Keratinocyte (primary cell): ENCODE results near the gene NFATC4. TPM values are rescaled to one million over a fixed set of nuclear protein-coding genes. Genes with fewer than 3 reads are reported as not detected.

Source experiments
- DNase-seq: peaks from one replicate; pipeline ENCODE4 v3.0.0-alpha.2; 2011; ENCODE audit warnings: low read depth, missing footprints, low spot score
- FAIRE-seq: peaks from 2 replicates; lab custom pipeline; 2011; peaks lifted over from hg19 to GRCh38; lab: Jason Lieb, UNC
- H2AFZ ChIP-seq: 2 replicates; pipeline ENCODE4 v1.6.0; 2012; ENCODE audit warnings: low read length, control low read depth, inconsistent platforms; ENCODE audit not compliant: control insufficient read depth
- H3K27ac ChIP-seq: 2 replicates; pipeline ENCODE4 v1.5.1; 2011; ENCODE audit warnings: low read length; ENCODE audit not compliant: control insufficient read depth, insufficient read depth
- H3K27me3 ChIP-seq: 3 replicates; pipeline ENCODE4 v1.6.0; 2011; ENCODE audit warnings: low read length; ENCODE audit not compliant: control insufficient read depth, insufficient read depth; ENCODE audit errors: extremely low read depth
- H3K36me3 ChIP-seq, 2 experiments: 2 replicates in 1 of 2; 3 replicates in 1 of 2; pipeline ENCODE4 v1.5.1; 2011; ENCODE audit warnings: low read length in 2 of 2, mild to moderate bottlenecking in 1 of 2; ENCODE audit not compliant: control insufficient read depth in 2 of 2, insufficient read depth in 2 of 2; ENCODE audit errors: extremely low read depth in 1 of 2
- H3K4me1 ChIP-seq: 3 replicates; pipeline ENCODE4 v1.5.1; 2011; ENCODE audit warnings: low read length; ENCODE audit not compliant: control insufficient read depth, insufficient read depth; ENCODE audit errors: extremely low read depth
- H3K4me2 ChIP-seq: 3 replicates; pipeline ENCODE4 v1.6.0; 2011; ENCODE audit warnings: low read depth, low read length; ENCODE audit not compliant: control insufficient read depth, insufficient read depth; ENCODE audit errors: extremely low read depth
- H3K4me3 ChIP-seq, 3 experiments: fragments of 200-600 bp in 1 of 3; sonication (generic) in 1 of 3; 2 replicates in 2 of 3; 3 replicates in 1 of 3; pipeline ENCODE4 v1.5.1; 2011 to 2016; ENCODE audit warnings: low read length in 3 of 3, mild to moderate bottlenecking in 3 of 3, control low read depth in 2 of 3, inconsistent platforms in 1 of 3, low read depth in 1 of 3, mixed read lengths in 1 of 3, mixed run types in 1 of 3, moderate library complexity in 1 of 3; ENCODE audit not compliant: control insufficient read depth in 2 of 3, insufficient read depth in 2 of 3; ENCODE audit errors: extremely low read depth in 1 of 3
- H3K79me2 ChIP-seq: 2 replicates; pipeline ENCODE4 v1.6.0; 2012; ENCODE audit warnings: low read length; ENCODE audit not compliant: control insufficient read depth, insufficient read depth
- H3K9ac ChIP-seq: 3 replicates; pipeline ENCODE4 v1.6.0; 2011; ENCODE audit warnings: low read length; ENCODE audit not compliant: control insufficient read depth, insufficient read depth; ENCODE audit errors: extremely low read depth
- H3K9me1 ChIP-seq: 3 replicates; pipeline ENCODE4 v1.6.0; 2011; ENCODE audit warnings: low read length; ENCODE audit not compliant: control insufficient read depth, insufficient read depth; ENCODE audit errors: extremely low read depth
- H3K9me3 ChIP-seq: 2 replicates; pipeline ENCODE4 v1.5.1; 2012; ENCODE audit warnings: low read depth, low read length; ENCODE audit not compliant: control insufficient read depth
- H4K20me1 ChIP-seq: 3 replicates; pipeline ENCODE4 v1.6.0; 2011; ENCODE audit warnings: low read length; ENCODE audit not compliant: control insufficient read depth, insufficient read depth; ENCODE audit errors: extremely low read depth
- EZH2 ChIP-seq: IDR thresholded peaks from one replicate; pipeline ENCODE4 v1.6.1; 2012; ENCODE audit warnings: inconsistent platforms, mild to moderate bottlenecking, low read length, moderate library complexity
- dilution Hi-C: fragments of 300-500 bp; cut with MboI; formaldehyde crosslinking; loops from one replicate; pipeline ENCODE4 v1.7.0; 2020; ENCODE audit warnings: low sequenced_read_pairs; ENCODE audit not compliant: extremely low pct_ligation_motif_present
- polyA plus RNA-seq, 5 experiments: library from polyadenylated mRNA; depleted of rRNA in 3 of 5; stranded (reverse) in 3 of 5; stranded (forward) in 1 of 5; unstranded in 1 of 5; fragments of >200 nt; gene quantifications; 1 replicate in 1 of 5; 2 replicates in 3 of 5; 3 replicates in 1 of 5; pipeline versions ENCODE4 v1.2.1 to v1.2.3, GENCODE V29; 2011 to 2012; ENCODE audit warnings: missing spikeins in 2 of 5, low read depth in 1 of 5, low replicate concordance in 1 of 5
- TF ChIP-seq, protein P1 (sequence below), 3 experiments: IDR thresholded peaks in 1 of 3; conservative IDR thresholded peaks in 1 of 3; optimal IDR thresholded peaks in 1 of 3; 2 replicates in 2 of 3; 3 replicates in 1 of 3; pipeline versions ENCODE3 to v1.5.1; 2011; ENCODE audit warnings: low read length in 3 of 3, mild to moderate bottlenecking in 3 of 3, moderate library complexity in 2 of 3, control low read depth in 1 of 3, inconsistent platforms in 1 of 3; ENCODE audit not compliant: insufficient read depth in 2 of 3; ENCODE audit errors: extremely low read depth in 1 of 3

Gene NFATC4
- polyA plus RNA-seq, 1 donor (not counting 4 experiments of a cell fraction or from before 2014, with no cell fraction given), result 0.92 TPM

DNA sequence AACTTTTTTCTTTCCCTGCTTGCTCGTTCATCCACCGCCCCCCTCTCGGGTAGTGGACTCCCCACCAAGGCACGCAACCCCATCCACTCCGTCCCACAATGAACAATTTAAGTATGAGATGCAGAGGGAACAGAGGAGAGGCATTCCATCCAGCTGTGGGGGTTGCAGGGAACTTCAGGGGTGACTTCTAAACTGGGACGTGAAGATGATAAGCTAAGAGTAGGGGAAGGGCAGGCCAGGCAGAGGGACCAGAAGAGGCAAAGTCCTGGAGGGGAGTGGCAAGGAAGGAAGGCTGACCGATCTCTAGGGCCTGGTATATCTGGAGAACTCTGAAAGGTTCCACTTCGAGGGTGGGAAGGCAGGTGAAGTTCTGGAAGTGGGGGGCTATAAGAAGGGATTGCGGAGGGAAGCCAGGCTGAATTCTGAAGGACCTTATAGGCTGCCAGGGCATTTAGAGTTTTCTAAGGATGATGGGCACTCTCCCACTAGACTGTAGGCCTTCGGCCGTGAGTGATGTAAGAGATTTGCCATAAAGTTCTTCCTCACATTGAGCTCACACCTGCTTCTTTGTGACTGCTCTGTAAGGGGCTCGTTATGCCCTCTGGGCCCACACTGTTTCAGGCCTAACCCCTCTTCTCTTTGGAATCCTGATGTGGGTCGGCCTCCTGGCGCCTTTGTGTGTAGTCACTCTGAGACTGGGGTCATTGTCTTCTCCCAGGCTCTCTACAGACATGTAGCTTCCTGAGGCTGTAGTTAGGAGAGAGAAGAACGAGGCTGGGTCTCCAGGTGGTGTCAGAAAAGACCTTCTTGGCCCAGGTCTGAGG is 12.1 kb downstream of the NFATC4 start:
- Histone ChIP-seq H2AFZ (no peak overlapping the region), H3K27ac (no peak overlapping the region), H3K79me2 (no peaks in the 10 kb centered on the region), H3K9me3 (no peaks in the 10 kb centered on the region), H4K20me1 (no peaks in the 10 kb centered on the region), H3K36me3 (no peaks in the 10 kb centered on the region), H3K27me3 (no peaks in the 10 kb centered on the region), H3K9me1 (no peaks in the 10 kb centered on the region), H3K4me3 (no peak overlapping the region), H3K4me1 (peaks cover 11% of the 10 kb centered on the region), H3K9ac (no peak overlapping the region), H3K4me2 (no peak overlapping the region)
- TF ChIP-seq EZH2, result no peak
- TF ChIP-seq, protein P1, sequence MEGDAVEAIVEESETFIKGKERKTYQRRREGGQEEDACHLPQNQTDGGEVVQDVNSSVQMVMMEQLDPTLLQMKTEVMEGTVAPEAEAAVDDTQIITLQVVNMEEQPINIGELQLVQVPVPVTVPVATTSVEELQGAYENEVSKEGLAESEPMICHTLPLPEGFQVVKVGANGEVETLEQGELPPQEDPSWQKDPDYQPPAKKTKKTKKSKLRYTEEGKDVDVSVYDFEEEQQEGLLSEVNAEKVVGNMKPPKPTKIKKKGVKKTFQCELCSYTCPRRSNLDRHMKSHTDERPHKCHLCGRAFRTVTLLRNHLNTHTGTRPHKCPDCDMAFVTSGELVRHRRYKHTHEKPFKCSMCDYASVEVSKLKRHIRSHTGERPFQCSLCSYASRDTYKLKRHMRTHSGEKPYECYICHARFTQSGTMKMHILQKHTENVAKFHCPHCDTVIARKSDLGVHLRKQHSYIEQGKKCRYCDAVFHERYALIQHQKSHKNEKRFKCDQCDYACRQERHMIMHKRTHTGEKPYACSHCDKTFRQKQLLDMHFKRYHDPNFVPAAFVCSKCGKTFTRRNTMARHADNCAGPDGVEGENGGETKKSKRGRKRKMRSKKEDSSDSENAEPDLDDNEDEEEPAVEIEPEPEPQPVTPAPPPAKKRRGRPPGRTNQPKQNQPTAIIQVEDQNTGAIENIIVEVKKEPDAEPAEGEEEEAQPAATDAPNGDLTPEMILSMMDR (optimal IDR thresholded peaks at IDR 0.05 in 1 of 3, IDR thresholded peaks at IDR 0.05 in 1 of 3, conservative IDR thresholded peaks at IDR 0.05 in 1 of 3; ENCODE audit: extremely low read depth in 1 of 3, insufficient read depth in 2 of 3, low read length in 3 of 3), result no peak
- DNase-seq, result no peak
- dilution Hi-C loops, result no loop called here
- no peak for FAIRE-seq

DNA sequence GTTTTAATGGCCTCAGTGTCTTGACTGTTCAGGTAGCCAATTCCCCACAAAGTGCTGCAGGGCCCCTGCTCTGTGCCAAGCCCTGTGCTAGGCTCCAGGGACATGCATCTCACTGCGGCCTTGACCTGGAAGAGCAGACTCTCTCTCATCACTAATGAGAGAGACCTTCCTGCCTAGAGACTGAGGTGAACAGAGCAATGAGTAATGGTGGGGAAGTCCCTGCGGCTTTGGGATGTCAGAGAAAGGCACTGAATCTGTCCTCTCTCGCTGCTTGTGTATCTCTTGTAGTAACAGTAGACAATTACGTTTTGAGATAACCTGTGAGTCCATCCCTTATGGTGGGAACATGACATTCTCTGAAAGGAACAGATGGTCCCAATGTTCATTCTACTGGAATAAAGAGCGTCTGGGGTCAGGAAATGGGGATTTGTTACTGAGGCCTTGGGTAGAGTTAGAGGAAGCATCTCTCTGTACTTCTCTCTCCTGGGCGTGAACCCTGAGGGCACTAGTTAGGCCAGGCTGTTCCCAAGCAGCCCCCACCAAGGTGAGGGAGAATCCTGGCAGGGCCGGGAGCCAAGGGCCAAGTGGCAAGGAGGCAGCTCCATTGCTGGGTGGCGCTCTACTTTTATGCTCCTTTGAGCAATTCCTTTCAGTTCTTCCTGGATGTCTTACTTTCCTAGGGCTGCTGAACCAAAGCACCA is 13.5 kb downstream of the NFATC4 start:
- H3K36me3 ChIP-seq, result no peaks in the 10 kb centered on the region
- H3K4me3 ChIP-seq, result no peak overlapping the region
- H4K20me1 ChIP-seq, result no peaks in the 10 kb centered on the region
- FAIRE-seq, result peak; percentile 93
- no peaks in the 10 kb centered on the region for H3K79me2 ChIP-seq
- DNase-seq, result no peak
- no peaks in the 10 kb centered on the region for H3K27me3 ChIP-seq
- H3K4me1 ChIP-seq, result peaks cover 11% of the 10 kb centered on the region
- TF ChIP-seq, protein P1 (optimal IDR thresholded peaks at IDR 0.05 in 1 of 3, IDR thresholded peaks at IDR 0.05 in 1 of 3, conservative IDR thresholded peaks at IDR 0.05 in 1 of 3; ENCODE audit: extremely low read depth in 1 of 3, insufficient read depth in 2 of 3, low read length in 3 of 3), result peak in 1 of 3 experiments; percentile 21
- TF ChIP-seq EZH2, result no peak
- H3K9me3 ChIP-seq, result no peaks in the 10 kb centered on the region
- peak overlapping the region; percentile 23 for H2AFZ ChIP-seq
- dilution Hi-C loops, result no loop called here
- H3K27ac ChIP-seq, result no peak overlapping the region
- H3K4me2 ChIP-seq, result no peak overlapping the region
- peak overlapping the region; percentile 4 for H3K9ac ChIP-seq
- no peaks in the 10 kb centered on the region for H3K9me1 ChIP-seq
